ENCODE measurements around the gene NR3C1.

DNA sequence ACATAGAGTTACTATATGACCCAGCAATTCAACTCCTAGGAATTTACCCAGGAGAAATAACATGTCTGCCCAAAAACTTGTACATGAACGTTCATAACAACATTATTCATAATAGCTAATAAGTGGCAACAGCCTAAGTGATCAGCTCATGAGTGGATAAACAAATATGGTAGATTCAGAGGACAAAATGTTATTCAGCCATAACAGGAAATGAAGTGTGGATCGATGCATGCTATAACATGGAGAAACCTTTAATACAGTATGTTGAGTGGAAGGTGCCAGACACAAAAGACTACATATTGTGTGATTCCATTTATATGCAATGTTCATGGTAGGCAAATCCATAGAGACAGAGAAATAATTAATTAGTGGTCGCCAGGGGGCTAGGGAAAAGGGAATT, 22.3 kb upstream of the NR3C1 start:
- TF ChIP-seq, protein P1, sequence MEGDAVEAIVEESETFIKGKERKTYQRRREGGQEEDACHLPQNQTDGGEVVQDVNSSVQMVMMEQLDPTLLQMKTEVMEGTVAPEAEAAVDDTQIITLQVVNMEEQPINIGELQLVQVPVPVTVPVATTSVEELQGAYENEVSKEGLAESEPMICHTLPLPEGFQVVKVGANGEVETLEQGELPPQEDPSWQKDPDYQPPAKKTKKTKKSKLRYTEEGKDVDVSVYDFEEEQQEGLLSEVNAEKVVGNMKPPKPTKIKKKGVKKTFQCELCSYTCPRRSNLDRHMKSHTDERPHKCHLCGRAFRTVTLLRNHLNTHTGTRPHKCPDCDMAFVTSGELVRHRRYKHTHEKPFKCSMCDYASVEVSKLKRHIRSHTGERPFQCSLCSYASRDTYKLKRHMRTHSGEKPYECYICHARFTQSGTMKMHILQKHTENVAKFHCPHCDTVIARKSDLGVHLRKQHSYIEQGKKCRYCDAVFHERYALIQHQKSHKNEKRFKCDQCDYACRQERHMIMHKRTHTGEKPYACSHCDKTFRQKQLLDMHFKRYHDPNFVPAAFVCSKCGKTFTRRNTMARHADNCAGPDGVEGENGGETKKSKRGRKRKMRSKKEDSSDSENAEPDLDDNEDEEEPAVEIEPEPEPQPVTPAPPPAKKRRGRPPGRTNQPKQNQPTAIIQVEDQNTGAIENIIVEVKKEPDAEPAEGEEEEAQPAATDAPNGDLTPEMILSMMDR (conservative IDR thresholded peaks at IDR 0.05; ENCODE audit: low read depth, low read length) = no peak
- TF ChIP-seq POLR2A (IDR thresholded peaks at IDR 0.05; ENCODE audit: low read depth, low read length) = no peak
- no peak for TF ChIP-seq RAD21 (IDR thresholded peaks at IDR 0.05; ENCODE audit: low read length)
- TF ChIP-seq MXI1 (IDR thresholded peaks at IDR 0.05; ENCODE audit: borderline replicate concordance, low read depth, low read length) = no peak
- TF ChIP-seq NFE2L2 (IDR thresholded peaks at IDR 0.05; ENCODE audit: low read depth, low read length) = no peak
- TF ChIP-seq, protein P2, sequence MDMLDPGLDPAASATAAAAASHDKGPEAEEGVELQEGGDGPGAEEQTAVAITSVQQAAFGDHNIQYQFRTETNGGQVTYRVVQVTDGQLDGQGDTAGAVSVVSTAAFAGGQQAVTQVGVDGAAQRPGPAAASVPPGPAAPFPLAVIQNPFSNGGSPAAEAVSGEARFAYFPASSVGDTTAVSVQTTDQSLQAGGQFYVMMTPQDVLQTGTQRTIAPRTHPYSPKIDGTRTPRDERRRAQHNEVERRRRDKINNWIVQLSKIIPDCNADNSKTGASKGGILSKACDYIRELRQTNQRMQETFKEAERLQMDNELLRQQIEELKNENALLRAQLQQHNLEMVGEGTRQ (IDR thresholded peaks at IDR 0.05; ENCODE audit: low read depth, low read length) = no peak
- TF ChIP-seq BHLHE40 (IDR thresholded peaks at IDR 0.05; ENCODE audit: low read depth, low read length) = no peak
- no peak for TF ChIP-seq MAFK (IDR thresholded peaks at IDR 0.05; ENCODE audit: low read depth, low read length)
- no peak for TF ChIP-seq CEBPB (IDR thresholded peaks at IDR 0.05; ENCODE audit: low read depth, low read length)
- TF ChIP-seq RFX5 (IDR thresholded peaks at IDR 0.05; ENCODE audit: low read depth, low read length) = no peak
- TF ChIP-seq SMC3 (IDR thresholded peaks at IDR 0.05; ENCODE audit: low read depth, low read length) = no peak
- TF ChIP-seq RCOR1 (IDR thresholded peaks at IDR 0.05; ENCODE audit: insufficient replicate concordance, low read length) = no peak
- no peak for TF ChIP-seq CHD1 (IDR thresholded peaks at IDR 0.05; ENCODE audit: low read depth, low read length)
